Measurements from ENCODE around the gene POU6F2. TPM values are rescaled to one million over a fixed set of nuclear protein-coding genes. Genes with fewer than 3 reads are reported as not detected.

The POU6F2 gene
- total RNA-seq, 3 donors from 2014 or later, result under 0.01 TPM; not detected in 2

DNA sequence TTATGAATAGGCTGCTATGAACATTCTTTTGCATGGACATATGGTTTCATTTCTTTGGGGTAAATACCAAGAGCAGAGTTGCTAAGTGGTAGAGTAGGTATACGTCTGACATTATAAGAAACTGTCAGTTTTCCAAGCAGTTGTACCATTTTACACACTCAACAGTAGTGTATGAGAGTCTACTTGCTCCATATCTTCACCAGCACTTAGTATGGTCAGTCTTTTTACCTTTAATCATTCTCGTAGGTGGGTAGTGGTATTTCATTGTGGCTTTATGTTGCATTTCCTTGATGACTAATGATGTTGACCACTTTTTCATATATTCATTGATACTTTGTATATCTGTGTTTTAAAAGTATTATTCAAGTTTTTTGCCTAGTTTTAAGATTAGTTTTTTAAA lies 45.1 kb downstream of the POU6F2 start:
- no peaks in the 10 kb centered on the region for H3K4me1 ChIP-seq
- H3K9me3 ChIP-seq, result peaks cover 0 to 12% of the 10 kb centered on the region in 2 donors
- intact Hi-C loops (cut with DNase I; ENCODE audit: low total_unique reads), result no loop called here
- H3K27ac ChIP-seq, result no peak overlapping the region
- H3K27me3 ChIP-seq, result no peaks in the 10 kb centered on the region
- DNase-seq (ENCODE audit: low spot score in 2 of 2), result no peak
- H3K36me3 ChIP-seq, result no peaks in the 10 kb centered on the region
- no peak for TF ChIP-seq POLR2AphosphoS5 (IDR thresholded peaks at IDR 0.05)
- TF ChIP-seq, protein P1, sequence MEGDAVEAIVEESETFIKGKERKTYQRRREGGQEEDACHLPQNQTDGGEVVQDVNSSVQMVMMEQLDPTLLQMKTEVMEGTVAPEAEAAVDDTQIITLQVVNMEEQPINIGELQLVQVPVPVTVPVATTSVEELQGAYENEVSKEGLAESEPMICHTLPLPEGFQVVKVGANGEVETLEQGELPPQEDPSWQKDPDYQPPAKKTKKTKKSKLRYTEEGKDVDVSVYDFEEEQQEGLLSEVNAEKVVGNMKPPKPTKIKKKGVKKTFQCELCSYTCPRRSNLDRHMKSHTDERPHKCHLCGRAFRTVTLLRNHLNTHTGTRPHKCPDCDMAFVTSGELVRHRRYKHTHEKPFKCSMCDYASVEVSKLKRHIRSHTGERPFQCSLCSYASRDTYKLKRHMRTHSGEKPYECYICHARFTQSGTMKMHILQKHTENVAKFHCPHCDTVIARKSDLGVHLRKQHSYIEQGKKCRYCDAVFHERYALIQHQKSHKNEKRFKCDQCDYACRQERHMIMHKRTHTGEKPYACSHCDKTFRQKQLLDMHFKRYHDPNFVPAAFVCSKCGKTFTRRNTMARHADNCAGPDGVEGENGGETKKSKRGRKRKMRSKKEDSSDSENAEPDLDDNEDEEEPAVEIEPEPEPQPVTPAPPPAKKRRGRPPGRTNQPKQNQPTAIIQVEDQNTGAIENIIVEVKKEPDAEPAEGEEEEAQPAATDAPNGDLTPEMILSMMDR (IDR thresholded peaks at IDR 0.05), result no peak
- TF ChIP-seq POLR2A (IDR thresholded peaks at IDR 0.05), result no peak
- H3K4me3 ChIP-seq, result no peak overlapping the region

DNA sequence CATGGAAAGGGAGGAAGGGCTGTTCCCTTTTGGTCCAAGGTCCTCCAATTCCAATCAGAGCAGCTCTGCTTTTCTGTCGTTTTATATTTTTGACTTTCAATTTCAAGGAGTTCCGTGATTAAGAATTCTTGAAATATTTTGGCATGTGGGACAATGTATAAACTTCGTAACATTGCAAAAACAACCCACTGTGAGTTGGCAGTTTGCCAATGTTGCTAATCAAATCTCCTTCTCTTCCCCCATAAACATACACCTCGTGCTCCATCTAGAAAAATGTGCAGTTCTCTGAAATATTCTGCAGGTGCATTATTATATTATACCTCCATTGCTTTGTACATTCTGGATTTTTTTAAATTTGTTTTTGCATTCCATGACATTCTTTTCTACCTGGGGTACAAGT lies 49.8 kb downstream of the POU6F2 start:
- intact Hi-C loops (cut with DNase I; ENCODE audit: low total_unique reads), result no loop called here
- H3K36me3 ChIP-seq, result no peaks in the 10 kb centered on the region
- TF ChIP-seq, protein P1 (IDR thresholded peaks at IDR 0.05), result no peak
- TF ChIP-seq POLR2AphosphoS5 (IDR thresholded peaks at IDR 0.05) (no peak), POLR2A (IDR thresholded peaks at IDR 0.05) (no peak)
- no peak overlapping the region for H3K4me3 ChIP-seq
- no peaks in the 10 kb centered on the region for H3K27me3 ChIP-seq
- H3K27ac ChIP-seq, result no peak overlapping the region
- H3K4me1 ChIP-seq, result no peaks in the 10 kb centered on the region
- no peak for DNase-seq (ENCODE audit: low spot score in 2 of 2)
- H3K9me3 ChIP-seq, result peaks cover 0 to 10% of the 10 kb centered on the region in 2 donors

DNA sequence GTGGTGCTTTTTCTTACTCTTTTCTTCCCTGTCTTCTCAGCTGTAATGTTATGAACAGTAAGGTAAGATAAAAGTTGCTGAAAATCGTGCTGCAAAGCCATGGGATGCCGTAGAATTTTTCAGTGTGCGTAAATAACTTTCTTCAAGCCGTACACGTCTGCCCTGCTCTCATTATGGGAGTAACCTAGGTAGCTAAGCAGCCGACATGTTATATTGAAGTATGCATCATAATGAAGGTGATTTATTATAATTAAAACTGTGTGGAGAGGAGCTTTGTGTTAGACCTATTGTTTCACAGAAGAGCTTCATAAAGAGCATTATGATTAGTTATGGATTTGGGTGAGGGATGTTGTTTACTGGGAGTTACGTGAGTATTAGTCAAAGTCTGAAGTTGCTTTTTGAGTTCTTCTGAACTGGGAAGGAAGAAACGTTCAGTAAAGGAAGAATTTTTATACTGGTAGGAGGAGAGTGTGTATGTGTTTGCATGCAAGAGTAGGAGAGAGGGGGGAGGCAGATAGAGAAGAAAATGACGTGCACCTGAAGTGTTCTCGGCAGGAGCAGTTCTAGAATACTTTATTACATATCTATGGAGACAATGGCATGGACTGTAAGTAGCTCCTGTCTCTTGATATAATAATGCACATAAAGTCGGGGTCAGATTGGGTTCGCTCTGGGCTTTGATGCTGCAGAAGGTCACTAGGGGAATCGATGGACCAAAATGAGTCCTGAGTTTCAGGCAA lies 56.3 kb downstream of the POU6F2 start:
- intact Hi-C loops (cut with DNase I; ENCODE audit: low total_unique reads), result no loop called here
- DNase-seq (ENCODE audit: low spot score in 2 of 2), result no peak
- H3K4me3 ChIP-seq, result no peak overlapping the region
- H3K4me1 ChIP-seq, result no peaks in the 10 kb centered on the region
- TF ChIP-seq, protein P1 (IDR thresholded peaks at IDR 0.05), result no peak
- TF ChIP-seq POLR2AphosphoS5 (IDR thresholded peaks at IDR 0.05) (no peak), POLR2A (IDR thresholded peaks at IDR 0.05) (no peak)
- no peaks in the 10 kb centered on the region for H3K9me3 ChIP-seq
- H3K36me3 ChIP-seq, result no peaks in the 10 kb centered on the region
- H3K27me3 ChIP-seq, result peaks cover 0 to 3% of the 10 kb centered on the region in 2 donors
- H3K27ac ChIP-seq, result no peak overlapping the region

DNA sequence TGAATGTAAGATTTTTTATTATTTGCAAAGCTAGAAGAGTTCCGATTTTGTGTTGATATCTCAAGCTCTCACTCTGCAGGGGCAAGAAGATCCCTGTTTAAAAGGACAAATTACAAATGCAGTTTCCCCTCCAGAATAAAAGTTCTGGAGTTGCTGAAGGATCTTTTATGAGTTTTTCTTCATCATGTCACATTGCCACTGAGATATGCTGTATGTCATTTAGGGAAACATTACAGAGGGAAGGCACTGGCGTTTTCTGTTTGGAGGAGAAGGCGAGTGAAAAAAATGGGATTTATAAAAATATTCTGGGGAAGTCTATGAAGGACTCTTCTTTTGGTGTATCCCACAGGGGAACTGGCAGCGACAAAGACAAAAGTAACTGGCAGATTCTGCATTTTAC lies 57.4 kb downstream of the POU6F2 start:
- intact Hi-C loops (cut with DNase I; ENCODE audit: low total_unique reads), result no loop called here
- no peaks in the 10 kb centered on the region for H3K9me3 ChIP-seq

DNA sequence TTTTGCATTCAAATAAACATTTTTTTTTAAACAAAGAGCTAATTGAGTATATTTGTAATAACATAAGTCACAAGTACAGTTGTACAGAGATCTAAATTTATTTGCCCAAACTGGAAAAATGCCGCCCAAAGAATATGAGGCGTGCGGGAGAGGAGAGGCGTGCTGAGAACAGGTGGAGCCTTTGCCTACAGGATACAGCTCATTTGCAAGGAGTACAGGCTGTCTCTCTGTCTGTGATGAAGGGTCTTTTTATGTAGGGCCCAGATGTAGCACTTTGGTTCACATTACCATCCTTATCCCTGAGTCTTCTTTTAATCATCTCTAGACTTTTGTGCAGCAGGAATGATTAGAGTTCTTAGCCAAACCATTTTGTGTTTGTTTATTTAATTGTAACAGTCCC lies 58.2 kb downstream of the POU6F2 start:
- DNase-seq (ENCODE audit: low spot score in 2 of 2), result no peak
- Histone ChIP-seq H3K27me3 (peaks cover 0 to 3% of the 10 kb centered on the region in 2 donors), H3K36me3 (no peaks in the 10 kb centered on the region), H3K4me3 (no peak overlapping the region), H3K9me3 (no peaks in the 10 kb centered on the region), H3K4me1 (no peaks in the 10 kb centered on the region), H3K27ac (no peak overlapping the region)
- TF ChIP-seq, protein P1 (IDR thresholded peaks at IDR 0.05), result no peak
- TF ChIP-seq POLR2AphosphoS5 (IDR thresholded peaks at IDR 0.05) (no peak), POLR2A (IDR thresholded peaks at IDR 0.05) (no peak)
- intact Hi-C loops (cut with DNase I; ENCODE audit: low total_unique reads), result no loop called here

More for the DNA sequence above, 57.4 kb downstream of the POU6F2 start:
- H3K27me3 ChIP-seq, result peaks cover 0 to 3% of the 10 kb centered on the region in 2 donors
- no peaks in the 10 kb centered on the region for H3K36me3 ChIP-seq
- DNase-seq (ENCODE audit: low spot score in 2 of 2), result no peak
- H3K4me3 ChIP-seq, result no peak overlapping the region
- H3K27ac ChIP-seq, result no peak overlapping the region
- H3K4me1 ChIP-seq, result no peaks in the 10 kb centered on the region
- TF ChIP-seq POLR2AphosphoS5 (IDR thresholded peaks at IDR 0.05) (no peak), POLR2A (IDR thresholded peaks at IDR 0.05) (no peak)
- TF ChIP-seq, protein P1 (IDR thresholded peaks at IDR 0.05), result no peak

Measured in breast epithelium (tissue), 4 donors.